Measurements from ENCODE around the gene HYDIN.

DNA sequence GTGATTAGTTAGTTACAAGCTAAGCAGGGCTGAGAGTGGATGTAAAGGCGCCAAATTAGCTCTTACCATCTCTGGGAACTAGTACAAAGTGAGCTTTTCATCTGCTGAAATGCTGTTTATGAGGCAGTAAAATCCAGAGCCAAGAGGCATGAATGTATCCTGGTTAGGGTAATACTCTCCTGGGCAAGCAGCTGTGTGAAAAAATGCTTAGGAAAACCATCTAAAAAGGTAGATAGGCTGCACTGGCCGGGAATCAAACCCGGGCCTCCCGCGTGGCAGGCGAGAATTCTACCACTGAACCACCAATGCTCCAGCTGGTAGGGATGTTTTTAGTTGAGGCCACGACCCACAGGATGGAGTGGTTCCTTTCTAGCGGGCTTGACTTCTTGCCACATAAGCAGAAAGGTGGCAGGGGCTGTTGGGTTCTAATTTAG, 452.5 kb downstream of the HYDIN start:
- TF ChIP-seq POLR2A (IDR thresholded peaks at IDR 0.05; ENCODE audit: low read length), result no peak
- no peak for TF ChIP-seq NR3C1 (IDR thresholded peaks at IDR 0.05)

All from A549 (cell line).